HG02642 (cell line): Measurements from ENCODE around the gene RFK.
A peak's percentile ranks its signal among the peaks of the same experiment; 100 is the strongest.
"Not testable (repeated sequence)": the region's sequence is repeated elsewhere in the genome, so short reads cannot be mapped to it uniquely, and the experiment has no call there.

Source experiments
- ATAC-seq: cut with Tn5 transposase; IDR thresholded peaks from one replicate; pipeline ENCODE4 v1.9.1; 2021; ENCODE audit warnings: mild to moderate bottlenecking; ENCODE audit not compliant: unreplicated experiment, poor library complexity

RFK gene

GRCh38 chr9:76373173-76373783 is 20.9 kb downstream of the RFK start:
- no peak for ATAC-seq

GRCh38 chr9:76372336-76372735 is 21.9 kb downstream of the RFK start:
- no peak for ATAC-seq

GRCh38 chr9:76371901-76372300 is 22.3 kb downstream of the RFK start:
- no peak for ATAC-seq

GRCh38 chr9:76370396-76371023 is 23.7 kb downstream of the RFK start:
- ATAC-seq, result no peak

- peak; percentile 46 for ATAC-seq
These were observed 24.6 kb downstream of the RFK start for GRCh38 chr9:76369583-76369982.

GRCh38 chr9:76366275-76366674 is 28.0 kb downstream of the RFK start:
- no peak for ATAC-seq

- no peak for ATAC-seq
These were observed 29.2 kb downstream of the RFK start for GRCh38 chr9:76365028-76365427.

- no peak for ATAC-seq
These were observed 31.2 kb downstream of the RFK start for GRCh38 chr9:76363032-76363395.

- ATAC-seq, result not testable (repeated sequence)
These were observed 31.7 kb downstream of the RFK start for GRCh38 chr9:76362332-76363031.

- ATAC-seq, result no peak
These were observed 34.5 kb downstream of the RFK start for GRCh38 chr9:76359766-76360165.

- no peak for ATAC-seq
These were observed 34.9 kb downstream of the RFK start for GRCh38 chr9:76359365-76359764.

GRCh38 chr9:76358628-76359280 is 35.5 kb downstream of the RFK start:
- ATAC-seq, result no peak

- ATAC-seq, result no peak
These were observed 36.7 kb downstream of the RFK start for GRCh38 chr9:76357555-76357954.

- ATAC-seq, result no peak
These were observed 38.3 kb downstream of the RFK start for GRCh38 chr9:76355886-76356285.

GRCh38 chr9:76354221-76354620 is 40.0 kb downstream of the RFK start:
- ATAC-seq, result no peak

GRCh38 chr9:76353280-76353679 is 40.9 kb downstream of the RFK start:
- ATAC-seq, result no peak

GRCh38 chr9:76352026-76352620 is 42.1 kb downstream of the RFK start:
- ATAC-seq, result no peak

- ATAC-seq, result no peak
These were observed 43.2 kb downstream of the RFK start for GRCh38 chr9:76351006-76351405.

- no peak for ATAC-seq
These were observed 44.4 kb downstream of the RFK start for GRCh38 chr9:76349865-76350264.

GRCh38 chr9:76342858-76343257 is 51.4 kb downstream of the RFK start:
- no peak for ATAC-seq

- ATAC-seq, result no peak
These were observed 52.0 kb downstream of the RFK start for GRCh38 chr9:76342201-76342600.
